Esophagus squamous epithelium (tissue), 4 donors: ENCODE measurements around the gene ABCC1.

Experiments used
- POLR2A ChIP-seq, 4 donors: fragments of 450-650 bp; IDR thresholded peaks; one replicate each; pipeline ENCODE4 v1.6.1; 2017; ENCODE audit warnings: antibody characterized with exemption in 4 of 4, mild to moderate bottlenecking in 4 of 4, moderate library complexity in 3 of 4
- TF ChIP-seq, protein P1 (sequence below), 6 experiments: fragments of 450-650 bp in 4 of 6; fragments of 200-600 bp in 2 of 6; sonication (generic) in 2 of 6; IDR thresholded peaks; one replicate each; pipeline ENCODE4 v1.5.1; 2016 to 2019; ENCODE audit warnings: antibody characterized with exemption in 6 of 6, mild to moderate bottlenecking in 4 of 6, moderate library complexity in 4 of 6

DNA sequence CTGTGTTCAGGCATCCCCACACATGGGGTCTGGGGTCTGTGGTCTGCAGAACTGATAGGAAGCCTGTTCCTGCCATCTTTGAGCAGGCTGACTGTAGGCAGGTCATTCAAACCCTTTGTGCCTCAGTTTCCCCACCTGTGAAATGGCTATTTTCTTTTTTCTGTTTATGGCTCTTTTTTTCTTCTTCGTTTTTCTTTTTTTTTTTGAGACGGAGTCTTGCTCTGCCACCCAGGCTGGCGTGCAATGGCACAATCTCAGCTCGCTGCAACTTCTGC is 201.4 kb downstream of the ABCC1 start:
- TF ChIP-seq, protein P1, sequence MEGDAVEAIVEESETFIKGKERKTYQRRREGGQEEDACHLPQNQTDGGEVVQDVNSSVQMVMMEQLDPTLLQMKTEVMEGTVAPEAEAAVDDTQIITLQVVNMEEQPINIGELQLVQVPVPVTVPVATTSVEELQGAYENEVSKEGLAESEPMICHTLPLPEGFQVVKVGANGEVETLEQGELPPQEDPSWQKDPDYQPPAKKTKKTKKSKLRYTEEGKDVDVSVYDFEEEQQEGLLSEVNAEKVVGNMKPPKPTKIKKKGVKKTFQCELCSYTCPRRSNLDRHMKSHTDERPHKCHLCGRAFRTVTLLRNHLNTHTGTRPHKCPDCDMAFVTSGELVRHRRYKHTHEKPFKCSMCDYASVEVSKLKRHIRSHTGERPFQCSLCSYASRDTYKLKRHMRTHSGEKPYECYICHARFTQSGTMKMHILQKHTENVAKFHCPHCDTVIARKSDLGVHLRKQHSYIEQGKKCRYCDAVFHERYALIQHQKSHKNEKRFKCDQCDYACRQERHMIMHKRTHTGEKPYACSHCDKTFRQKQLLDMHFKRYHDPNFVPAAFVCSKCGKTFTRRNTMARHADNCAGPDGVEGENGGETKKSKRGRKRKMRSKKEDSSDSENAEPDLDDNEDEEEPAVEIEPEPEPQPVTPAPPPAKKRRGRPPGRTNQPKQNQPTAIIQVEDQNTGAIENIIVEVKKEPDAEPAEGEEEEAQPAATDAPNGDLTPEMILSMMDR (IDR thresholded peaks at IDR 0.05): no peak
- no peak for TF ChIP-seq POLR2A (IDR thresholded peaks at IDR 0.05)
